HepG2 (cell line): Measurements from ENCODE around the gene KLHL36. TPM values are rescaled to one million over a fixed set of nuclear protein-coding genes. Genes with fewer than 3 reads are reported as not detected.
A peak's percentile ranks its signal among the peaks of the same experiment; 100 is the strongest.

ENCODE experiments used
- ATF3 ChIP-seq: sonication (generic); formaldehyde crosslinking; IDR thresholded peaks from 2 replicates; pipeline ENCODE4 v1.4.0; 2020; ENCODE audit warnings: missing genetic modification reagents
- FOXC1 ChIP-seq: sonication (generic); formaldehyde crosslinking; IDR thresholded peaks from 2 replicates; pipeline ENCODE4 v1.8.0; 2022; ENCODE audit warnings: mild to moderate bottlenecking, missing genetic modification reagents, borderline replicate concordance
- FUBP1 ChIP-seq: sonication (generic); formaldehyde crosslinking; IDR thresholded peaks from 2 replicates; pipeline ENCODE4 v1.5.1; 2020; ENCODE audit warnings: missing genetic modification reagents, mild to moderate bottlenecking, borderline replicate concordance
- HNF4G ChIP-seq, 2 experiments: sonication (generic) in 1 of 2; formaldehyde crosslinking in 1 of 2; IDR thresholded peaks; 2 replicates each; pipeline versions ENCODE4 v1.4.0 to v1.6.1; 2011 to 2020; ENCODE audit warnings: borderline replicate concordance in 2 of 2, low read depth in 2 of 2, mild to moderate bottlenecking in 2 of 2, low read length in 1 of 2, missing genetic modification reagents in 1 of 2, moderate library complexity in 1 of 2
- HOXA3 ChIP-seq: sonication (generic); formaldehyde crosslinking; IDR thresholded peaks from 2 replicates; pipeline ENCODE4 v1.5.0; 2020; ENCODE audit warnings: missing genetic modification reagents
- MEF2D ChIP-seq: sonication (generic); formaldehyde crosslinking; IDR thresholded peaks from 2 replicates; pipeline ENCODE4 v1.5.1; 2020; ENCODE audit warnings: mild to moderate bottlenecking, missing genetic modification reagents
- SMARCC2 ChIP-seq: fragments of 450-650 bp; IDR thresholded peaks from 2 replicates; pipeline ENCODE4 v1.6.1; 2017; ENCODE audit warnings: antibody characterized with exemption, mild to moderate bottlenecking
- THAP9 ChIP-seq: sonication (generic); formaldehyde crosslinking; IDR thresholded peaks from 2 replicates; pipeline ENCODE4; 2020; ENCODE audit warnings: missing genetic modification reagents, mild to moderate bottlenecking, borderline replicate concordance
- ZC3H13 ChIP-seq: sonication (generic); formaldehyde crosslinking; IDR thresholded peaks from 2 replicates; pipeline ENCODE4 v1.8.1; 2023; ENCODE audit warnings: mild to moderate bottlenecking, missing genetic modification reagents, moderate library complexity
- ZNF260 ChIP-seq: sonication (generic); formaldehyde crosslinking; IDR thresholded peaks from 2 replicates; pipeline ENCODE4 v1.4.0; 2020; ENCODE audit warnings: missing genetic modification reagents, low read depth, mild to moderate bottlenecking, borderline replicate concordance
- ZNF275 ChIP-seq: sonication (generic); formaldehyde crosslinking; IDR thresholded peaks from 2 replicates; pipeline ENCODE4 v1.8.0; 2022; ENCODE audit warnings: missing genetic modification reagents, mild to moderate bottlenecking, inconsistent platforms, borderline replicate concordance
- ZNF329 ChIP-seq: sonication (generic); formaldehyde crosslinking; IDR thresholded peaks from 2 replicates; pipeline ENCODE4 v1.9.0; 2021; ENCODE audit warnings: low read depth, mild to moderate bottlenecking, missing genetic modification reagents
- ZNF687 ChIP-seq: sonication (generic); formaldehyde crosslinking; IDR thresholded peaks from 2 replicates; pipeline ENCODE4 v1.5.1; 2020; ENCODE audit warnings: mild to moderate bottlenecking, missing genetic modification reagents, moderate library complexity
- ZNF775 ChIP-seq: sonication (generic); formaldehyde crosslinking; IDR thresholded peaks from 2 replicates; pipeline ENCODE4 v1.4.0; 2020; ENCODE audit warnings: missing genetic modification reagents, mild to moderate bottlenecking, moderate library complexity, borderline replicate concordance
- polyA plus RNA-seq, 8 experiments: library from polyadenylated mRNA; depleted of rRNA in 3 of 8; stranded (reverse) in 7 of 8; unstranded in 1 of 8; fragments of >200 nt; fragmentation: Illumina TruSeq in 4 of 8; extraction: Trizol in 4 of 8; gene quantifications; 2 replicates each; pipeline versions ENCODE4 v1.2.1 to v1.2.3, GENCODE V29; 2011 to 2016; ENCODE audit warnings: low read depth in 4 of 8, missing spikeins in 1 of 8, mixed read lengths in 1 of 8; ENCODE audit not compliant: insufficient read depth in 1 of 8
- total RNA-seq, 5 experiments: library from RNA; depleted of rRNA; stranded (reverse); fragments of >200 nt; fragmentation: Illumina TruSeq; extraction: Trizol; gene quantifications; 2 replicates each; pipeline ENCODE4 v1.2.3, GENCODE V29; 2016; ENCODE audit warnings: low read depth in 1 of 5

KLHL36 gene
- total and polyA plus RNA-seq, 2 of the 13 experiments (the other 11 are each of a cell fraction or from before 2014, with no cell fraction given), result 24.3 to 26.0 TPM

GRCh38 chr16:84617791-84618580 lies 30.3 kb upstream of the KLHL36 start, which contains the start of gene COTL1 (continued):
- TF ChIP-seq ZC3H13 (no peak), HOXA3 (CRISPR knock-in tag) (peak; percentile 69), ZNF687 (CRISPR knock-in tag) (peak; percentile 65), FOXC1 (peak; percentile 69; the same call in 1 of the 2 replicates), ZNF275 (CRISPR knock-in tag) (no peak; the same call in 1 of the 2 replicates), ZNF775 (CRISPR knock-in tag) (peak; percentile 91; the same call in 1 of the 2 replicates), SMARCC2 (no peak), MEF2D (CRISPR knock-in tag) (no peak), ZNF329 (CRISPR knock-in tag) (no peak), THAP9 (no peak), ATF3 (CRISPR knock-in tag) (no peak), HNF4G (IDR thresholded peaks at IDR 0.05; ENCODE audit: borderline replicate concordance, low read depth, low read length) (no peak), HNF4G (CRISPR knock-in tag; IDR thresholded peaks at IDR 0.05; ENCODE audit: borderline replicate concordance, low read depth) (no peak), ZNF260 (CRISPR knock-in tag) (no peak), FUBP1 (CRISPR knock-in tag) (no peak)
